ENCODE results near the gene DDX25. TPM values are rescaled to one million over a fixed set of nuclear protein-coding genes. Genes with fewer than 3 reads are reported as not detected.
A peak's percentile ranks its signal among the peaks of the same experiment; 100 is the strongest.

DDX25 gene
- total and polyA plus RNA-seq, 9 of the 15 experiments (the other 6 are each of a cell fraction or from before 2014, with no cell fraction given): not detected

DNA sequence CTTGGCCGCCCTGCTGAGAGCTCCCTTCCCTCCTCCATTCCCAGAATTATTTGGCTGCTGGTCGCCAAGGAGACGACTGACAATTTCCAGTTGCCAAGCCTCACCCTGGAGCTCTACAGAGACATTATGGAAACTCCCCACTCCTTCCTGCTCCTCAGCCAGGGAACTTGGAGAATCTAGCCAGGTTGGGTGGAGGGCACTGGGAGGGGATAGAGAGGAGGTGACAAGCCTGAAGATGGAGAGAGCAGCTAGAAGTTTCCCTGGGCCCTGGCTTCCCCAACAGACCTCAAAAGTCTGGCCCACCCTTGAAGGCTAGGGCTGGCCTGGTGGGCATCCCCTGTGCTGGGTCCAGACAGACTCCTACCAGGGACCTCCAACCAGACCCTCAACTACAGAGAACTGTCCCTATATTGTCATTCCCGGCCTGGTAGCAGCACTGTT, 34.8 kb downstream of the DDX25 start:
- H3K4me3 ChIP-seq: no peak overlapping the region
- ChIA-PET CTCF (ENCODE audit: low intra/inter-chr PET ratio) (no interaction called here), POLR2A (no interaction called here)
- in situ Hi-C loops (cut with MboI) (no loop called here), intact Hi-C loops (cut with micrococcal nuclease) (no loop called here)
- BruUV-seq (replicated peaks): no TSS peak
- no peak for TF ChIP-seq EZH2 (IDR thresholded peaks at IDR 0.05; ENCODE audit: borderline replicate concordance, low read depth, low read length)
- H3K9me1 ChIP-seq (ENCODE audit: control insufficient read depth, insufficient read depth, low read length): no peaks in the 10 kb centered on the region
- no peaks in the 10 kb centered on the region for H4K20me1 ChIP-seq (replicated peaks; ENCODE audit: control insufficient read depth, insufficient read depth, low read length)
- H3K9ac ChIP-seq (ENCODE audit: insufficient read depth in 1 of 2, low read depth in 2 of 2, low read length in 2 of 2): no peak overlapping the region
- H3K9me3 ChIP-seq (replicated peaks; ENCODE audit: control insufficient read depth, insufficient read depth, low read depth, low read length): no peaks in the 10 kb centered on the region
- no peak for ATAC-seq
- H3K27ac ChIP-seq (ENCODE audit: extremely low read depth, low read depth, low read length): no peak overlapping the region
- H3K36me3 ChIP-seq (ENCODE audit: control insufficient read depth, insufficient read depth, low read length): no peaks in the 10 kb centered on the region
- no peak overlapping the region for H2AFZ ChIP-seq (ENCODE audit: low read depth, low read length)
- H3K27me3 ChIP-seq (ENCODE audit: control insufficient read depth in 2 of 2, insufficient read depth in 2 of 2, low read length in 2 of 2): peaks cover 0 to 23% of the 10 kb centered on the region in 2 experiments; a peak in 3 of 5 replicates
- no peaks in the 10 kb centered on the region for H3K79me2 ChIP-seq (ENCODE audit: control insufficient read depth, insufficient read depth, low read length)
- DNase-seq (ENCODE audit: extremely low read depth in 1 of 4, low spot score in 3 of 4): no peak
- WGBS (ENCODE audit: insufficient coverage, low coverage, missing lambda C conversion rate): 9% methylated on average over 4 of the region's 4 CpGs
- peaks cover 0 to 7% of the 10 kb centered on the region in 2 experiments; a peak in 2 of 5 replicates for H3K4me1 ChIP-seq (replicated peaks in 1 of 2; ENCODE audit: control insufficient read depth in 2 of 2, insufficient read depth in 2 of 2, low read length in 2 of 2)
- FAIRE-seq: no peak
- H3K4me2 ChIP-seq (ENCODE audit: insufficient read depth, low read length): no peak overlapping the region

DNA sequence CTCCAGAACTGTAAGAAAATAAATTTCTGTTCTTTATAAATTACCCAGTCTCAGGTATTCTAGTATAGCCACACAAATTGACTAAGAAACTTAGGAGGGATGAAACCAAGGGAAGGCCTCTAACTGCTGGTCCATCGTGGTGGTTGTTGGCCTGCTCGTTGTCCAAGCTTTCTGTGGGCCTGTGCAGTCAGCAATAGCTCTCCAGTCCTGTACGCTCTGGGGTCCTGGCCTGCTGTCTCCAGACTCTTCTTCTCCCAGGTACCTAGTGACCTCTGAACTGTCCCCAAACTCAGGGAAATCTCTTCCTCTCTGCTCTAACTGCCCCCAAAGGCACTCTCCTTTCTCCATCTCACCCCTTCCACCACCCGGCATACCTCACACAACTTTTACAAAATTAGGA, 35.8 kb downstream of the DDX25 start:
- DNase-seq (ENCODE audit: extremely low read depth in 1 of 4, low spot score in 3 of 4) (no peak), ATAC-seq (no peak), FAIRE-seq (no peak)
- no peaks in the 10 kb centered on the region for H3K36me3 ChIP-seq (ENCODE audit: control insufficient read depth, insufficient read depth, low read length)
- H3K27ac ChIP-seq (ENCODE audit: extremely low read depth, low read depth, low read length): no peak overlapping the region
- peaks cover 8 to 34% of the 10 kb centered on the region in 2 experiments for H3K27me3 ChIP-seq (ENCODE audit: control insufficient read depth in 2 of 2, insufficient read depth in 2 of 2, low read length in 2 of 2)
- H4K20me1 ChIP-seq (replicated peaks; ENCODE audit: control insufficient read depth, insufficient read depth, low read length): peaks cover 5% of the 10 kb centered on the region; the same call in 1 of the 2 replicates
- ChIA-PET CTCF (ENCODE audit: low intra/inter-chr PET ratio) (interaction anchor here (0.7 kb wide), 1 partner anchor 277 kb away, joined by 3 read pairs; no protein-coding TSS in a partner anchor), POLR2A (interaction anchor here (0.6 to 0.7 kb wide), 2 partner anchors 62 to 545 kb away, joined by 3 read pairs; no protein-coding TSS in a partner anchor)
- intact Hi-C loops (cut with micrococcal nuclease): loop anchor here (5.0 kb wide), 1 partner anchor 252 kb away; no protein-coding TSS in a partner anchor
- no peak overlapping the region for H3K4me2 ChIP-seq (ENCODE audit: insufficient read depth, low read length)
- H3K4me3 ChIP-seq: no peak overlapping the region
- H3K9me1 ChIP-seq (ENCODE audit: control insufficient read depth, insufficient read depth, low read length): no peaks in the 10 kb centered on the region
- 24% methylated on average over 4 of the region's 4 CpGs for WGBS (ENCODE audit: insufficient coverage, low coverage, missing lambda C conversion rate)
- 0 out of 2 replicates have a peak overlapping the region, but pooled peaks have one; percentile 4 for H2AFZ ChIP-seq (ENCODE audit: low read depth, low read length)
- H3K9me3 ChIP-seq (replicated peaks; ENCODE audit: control insufficient read depth, insufficient read depth, low read depth, low read length): no peaks in the 10 kb centered on the region
- in situ Hi-C loops (cut with MboI): no loop called here
- no peak overlapping the region for H3K9ac ChIP-seq (ENCODE audit: insufficient read depth in 1 of 2, low read depth in 2 of 2, low read length in 2 of 2)
- no peaks in the 10 kb centered on the region for H3K79me2 ChIP-seq (ENCODE audit: control insufficient read depth, insufficient read depth, low read length)
- BruUV-seq (replicated peaks): no TSS peak
- peaks cover 0 to 7% of the 10 kb centered on the region in 2 experiments; a peak in 3 of 5 replicates for H3K4me1 ChIP-seq (replicated peaks in 1 of 2; ENCODE audit: control insufficient read depth in 2 of 2, insufficient read depth in 2 of 2, low read length in 2 of 2)
- TF ChIP-seq CBX1 (IDR thresholded peaks at IDR 0.05; ENCODE audit: low read depth) (no peak), ZNF830 (CRISPR knock-in tag; IDR thresholded peaks at IDR 0.05) (no peak), MEF2D (tag; conservative IDR thresholded peaks at IDR 0.05; ENCODE audit: low read depth) (no peak), ZNF57 (CRISPR knock-in tag; IDR thresholded peaks at IDR 0.05) (no peak), ZNF75A (CRISPR knock-in tag; IDR thresholded peaks at IDR 0.05) (no peak), IFI16 (CRISPR knock-in tag; IDR thresholded peaks at IDR 0.05) (no peak), ZZZ3 (IDR thresholded peaks at IDR 0.05) (no peak)
- TF ChIP-seq, protein P1, sequence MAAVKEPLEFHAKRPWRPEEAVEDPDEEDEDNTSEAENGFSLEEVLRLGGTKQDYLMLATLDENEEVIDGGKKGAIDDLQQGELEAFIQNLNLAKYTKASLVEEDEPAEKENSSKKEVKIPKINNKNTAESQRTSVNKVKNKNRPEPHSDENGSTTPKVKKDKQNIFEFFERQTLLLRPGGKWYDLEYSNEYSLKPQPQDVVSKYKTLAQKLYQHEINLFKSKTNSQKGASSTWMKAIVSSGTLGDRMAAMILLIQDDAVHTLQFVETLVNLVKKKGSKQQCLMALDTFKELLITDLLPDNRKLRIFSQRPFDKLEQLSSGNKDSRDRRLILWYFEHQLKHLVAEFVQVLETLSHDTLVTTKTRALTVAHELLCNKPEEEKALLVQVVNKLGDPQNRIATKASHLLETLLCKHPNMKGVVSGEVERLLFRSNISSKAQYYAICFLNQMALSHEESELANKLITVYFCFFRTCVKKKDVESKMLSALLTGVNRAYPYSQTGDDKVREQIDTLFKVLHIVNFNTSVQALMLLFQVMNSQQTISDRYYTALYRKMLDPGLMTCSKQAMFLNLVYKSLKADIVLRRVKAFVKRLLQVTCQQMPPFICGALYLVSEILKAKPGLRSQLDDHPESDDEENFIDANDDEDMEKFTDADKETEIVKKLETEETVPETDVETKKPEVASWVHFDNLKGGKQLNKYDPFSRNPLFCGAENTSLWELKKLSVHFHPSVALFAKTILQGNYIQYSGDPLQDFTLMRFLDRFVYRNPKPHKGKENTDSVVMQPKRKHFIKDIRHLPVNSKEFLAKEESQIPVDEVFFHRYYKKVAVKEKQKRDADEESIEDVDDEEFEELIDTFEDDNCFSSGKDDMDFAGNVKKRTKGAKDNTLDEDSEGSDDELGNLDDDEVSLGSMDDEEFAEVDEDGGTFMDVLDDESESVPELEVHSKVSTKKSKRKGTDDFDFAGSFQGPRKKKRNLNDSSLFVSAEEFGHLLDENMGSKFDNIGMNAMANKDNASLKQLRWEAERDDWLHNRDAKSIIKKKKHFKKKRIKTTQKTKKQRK (IDR thresholded peaks at IDR 0.05; ENCODE audit: borderline replicate concordance, low read depth, low read length): no peak
- TF ChIP-seq, protein P2, sequence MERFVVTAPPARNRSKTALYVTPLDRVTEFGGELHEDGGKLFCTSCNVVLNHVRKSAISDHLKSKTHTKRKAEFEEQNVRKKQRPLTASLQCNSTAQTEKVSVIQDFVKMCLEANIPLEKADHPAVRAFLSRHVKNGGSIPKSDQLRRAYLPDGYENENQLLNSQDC (CRISPR knock-in tag; IDR thresholded peaks at IDR 0.05): no peak
- TF ChIP-seq, protein P3, sequence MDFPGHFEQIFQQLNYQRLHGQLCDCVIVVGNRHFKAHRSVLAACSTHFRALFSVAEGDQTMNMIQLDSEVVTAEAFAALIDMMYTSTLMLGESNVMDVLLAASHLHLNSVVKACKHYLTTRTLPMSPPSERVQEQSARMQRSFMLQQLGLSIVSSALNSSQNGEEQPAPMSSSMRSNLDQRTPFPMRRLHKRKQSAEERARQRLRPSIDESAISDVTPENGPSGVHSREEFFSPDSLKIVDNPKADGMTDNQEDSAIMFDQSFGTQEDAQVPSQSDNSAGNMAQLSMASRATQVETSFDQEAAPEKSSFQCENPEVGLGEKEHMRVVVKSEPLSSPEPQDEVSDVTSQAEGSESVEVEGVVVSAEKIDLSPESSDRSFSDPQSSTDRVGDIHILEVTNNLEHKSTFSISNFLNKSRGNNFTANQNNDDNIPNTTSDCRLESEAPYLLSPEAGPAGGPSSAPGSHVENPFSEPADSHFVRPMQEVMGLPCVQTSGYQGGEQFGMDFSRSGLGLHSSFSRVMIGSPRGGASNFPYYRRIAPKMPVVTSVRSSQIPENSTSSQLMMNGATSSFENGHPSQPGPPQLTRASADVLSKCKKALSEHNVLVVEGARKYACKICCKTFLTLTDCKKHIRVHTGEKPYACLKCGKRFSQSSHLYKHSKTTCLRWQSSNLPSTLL (IDR thresholded peaks at IDR 0.05): no peak

Data from K562 (cell line).